Measurements from ENCODE around the gene CTTNBP2.

CTTNBP2 gene

GRCh38 chr7:117661328-117661727, 211.9 kb downstream of the CTTNBP2 start:
- no peak overlapping the region for H3K27ac Mint-ChIP-seq
- H3K27me3 Mint-ChIP-seq, result no peaks in the 10 kb centered on the region
- H3K9me3 Mint-ChIP-seq, result no peaks in the 10 kb centered on the region
- H3K4me3 Mint-ChIP-seq, result no peak overlapping the region
- intact Hi-C loops (cut with micrococcal nuclease), result no loop called here
- no peaks in the 10 kb centered on the region for H3K4me1 Mint-ChIP-seq (ENCODE audit: low read depth)
- H3K36me3 Mint-ChIP-seq (ENCODE audit: low read depth), result no peaks in the 10 kb centered on the region
